Suppressor macrophage treated with lipopolysaccharide for 1 hour (primary cell): Measurements from ENCODE around the gene PLA2G5.
A peak's percentile ranks its signal among the peaks of the same experiment; 100 is the strongest.
"Not testable (repeated sequence)": the region's sequence is repeated elsewhere in the genome, so short reads cannot be mapped to it uniquely, and the experiment has no call there.

Experiments
- DNase-seq, 3 donors: peaks; one replicate each; pipeline ENCODE4 v3.0.0-alpha.2; 2020 to 2022

Gene PLA2G5

DNA sequence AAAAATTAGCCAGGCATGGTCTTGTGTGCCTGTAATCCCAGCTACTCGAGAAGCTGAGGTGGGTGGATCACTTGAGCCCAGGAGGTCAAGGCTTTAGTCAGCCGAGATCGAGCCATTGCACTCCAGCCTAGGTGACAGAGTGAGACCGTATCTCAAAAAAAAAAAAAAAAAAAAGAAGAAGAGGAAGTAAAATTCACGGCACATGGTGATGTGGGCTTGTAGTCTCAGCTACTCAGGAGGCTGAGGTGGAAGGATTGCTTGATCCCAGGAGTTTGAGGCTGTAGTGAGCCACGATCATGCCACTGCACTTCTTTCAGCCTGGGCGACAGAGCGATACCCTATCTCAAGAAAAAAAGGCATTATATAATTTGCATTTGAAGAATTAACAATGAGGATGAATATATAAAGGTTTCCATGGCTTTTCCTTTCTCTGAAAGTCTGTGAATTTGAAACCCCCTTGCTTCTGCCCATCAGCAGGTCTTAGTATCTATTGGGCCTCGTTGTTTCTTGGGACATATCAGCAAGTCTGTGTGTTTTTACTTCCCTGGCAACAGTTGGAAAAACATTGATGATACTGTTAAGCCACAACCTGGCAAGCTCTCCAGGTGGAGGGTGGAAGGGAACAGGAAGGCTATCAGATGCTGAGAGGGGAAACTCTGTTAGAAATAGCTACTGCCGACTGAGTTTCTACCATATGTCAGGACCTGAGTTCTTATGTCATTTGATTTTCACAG lies 53.9 kb downstream of the PLA2G5 start:
- peak in 2 of 3 donors; percentile 16 to 28 for DNase-seq

DNA sequence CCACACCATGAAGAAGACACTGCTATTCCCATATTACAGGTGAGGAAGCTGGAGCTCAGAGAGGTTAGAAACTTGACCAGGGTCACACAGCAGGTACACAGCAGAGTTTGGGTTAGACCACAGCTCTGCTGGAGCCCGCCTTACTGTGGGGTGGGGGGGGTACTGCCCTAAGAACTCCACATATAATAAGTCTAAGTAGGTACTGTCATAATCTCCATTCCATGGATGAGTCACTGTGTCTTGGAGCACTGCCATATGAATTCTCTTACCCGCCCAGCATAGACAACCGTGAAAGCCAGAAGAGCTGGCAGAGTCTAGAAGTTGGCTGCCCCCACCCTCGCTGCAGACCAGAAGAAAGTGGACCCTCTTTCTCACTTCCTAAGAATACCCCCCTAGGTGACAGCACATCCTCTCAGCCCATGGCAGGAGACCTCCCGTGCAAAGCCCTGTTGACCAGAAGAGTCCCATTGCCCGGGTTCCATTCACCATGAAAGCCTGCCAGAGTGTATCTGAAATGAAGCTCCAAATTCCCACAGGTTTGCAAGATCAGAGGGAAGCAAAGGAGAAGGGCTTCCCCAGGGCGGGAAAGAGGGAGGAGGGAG lies 54.6 kb downstream of the PLA2G5 start:
- peak; percentile 56 to 67 (median 58) for DNase-seq

DNA sequence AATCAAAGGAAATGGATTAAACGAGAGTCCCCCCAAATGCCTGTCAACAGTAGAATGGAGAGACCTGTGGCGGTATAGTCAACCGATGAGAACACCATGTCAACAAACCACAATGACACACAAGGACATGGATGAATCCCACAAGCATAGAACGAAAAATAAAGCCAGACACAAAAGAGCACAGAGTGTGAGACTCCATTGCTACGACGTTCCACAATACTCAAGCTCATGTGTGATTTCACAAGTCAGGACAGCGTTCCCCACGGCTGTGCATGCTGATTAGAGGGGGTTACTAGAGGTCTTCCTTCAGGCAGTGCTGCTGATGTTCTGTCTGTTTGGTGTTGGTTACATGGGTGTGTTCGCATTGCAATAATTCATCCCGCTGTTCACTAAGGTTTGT lies 55.1 kb downstream of the PLA2G5 start:
- no peak for DNase-seq

DNA sequence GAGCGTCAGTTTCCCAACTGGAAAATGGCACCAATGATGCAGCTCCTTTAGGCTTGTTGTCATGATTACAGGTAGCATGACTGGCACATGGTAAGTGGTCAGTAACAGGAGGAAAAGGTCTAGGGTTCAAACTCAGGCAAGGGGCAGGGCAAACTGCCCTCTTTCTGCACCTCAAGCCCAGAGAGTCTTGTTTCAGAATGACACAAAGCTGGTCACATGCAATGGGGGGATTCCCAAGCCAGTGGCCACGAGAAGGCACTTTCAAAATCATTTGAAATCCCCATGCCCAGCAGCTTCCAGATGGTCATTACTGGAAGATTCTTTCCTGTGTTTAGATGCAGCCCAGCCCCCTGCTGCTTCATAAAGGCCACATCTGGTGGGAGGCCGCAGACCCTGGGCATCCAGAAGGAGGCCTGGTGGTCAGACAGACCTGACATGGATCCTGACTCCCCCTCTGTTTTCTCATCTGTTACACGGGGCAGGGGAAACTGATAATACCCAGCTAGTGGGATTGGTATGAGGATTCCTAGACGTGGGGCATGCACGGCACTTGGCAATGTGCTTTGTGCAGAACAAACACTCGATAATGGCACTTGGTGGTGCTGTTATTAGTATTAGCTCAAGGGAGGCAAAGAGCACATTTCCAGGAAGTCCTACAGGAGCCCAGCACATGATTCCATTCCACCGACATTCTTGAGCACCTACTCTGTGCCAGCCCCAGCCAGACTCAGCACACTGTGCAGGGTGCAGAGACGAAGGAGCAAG lies 56.2 kb downstream of the PLA2G5 start:
- DNase-seq: peak; percentile 82 to 89 (median 87)

DNA sequence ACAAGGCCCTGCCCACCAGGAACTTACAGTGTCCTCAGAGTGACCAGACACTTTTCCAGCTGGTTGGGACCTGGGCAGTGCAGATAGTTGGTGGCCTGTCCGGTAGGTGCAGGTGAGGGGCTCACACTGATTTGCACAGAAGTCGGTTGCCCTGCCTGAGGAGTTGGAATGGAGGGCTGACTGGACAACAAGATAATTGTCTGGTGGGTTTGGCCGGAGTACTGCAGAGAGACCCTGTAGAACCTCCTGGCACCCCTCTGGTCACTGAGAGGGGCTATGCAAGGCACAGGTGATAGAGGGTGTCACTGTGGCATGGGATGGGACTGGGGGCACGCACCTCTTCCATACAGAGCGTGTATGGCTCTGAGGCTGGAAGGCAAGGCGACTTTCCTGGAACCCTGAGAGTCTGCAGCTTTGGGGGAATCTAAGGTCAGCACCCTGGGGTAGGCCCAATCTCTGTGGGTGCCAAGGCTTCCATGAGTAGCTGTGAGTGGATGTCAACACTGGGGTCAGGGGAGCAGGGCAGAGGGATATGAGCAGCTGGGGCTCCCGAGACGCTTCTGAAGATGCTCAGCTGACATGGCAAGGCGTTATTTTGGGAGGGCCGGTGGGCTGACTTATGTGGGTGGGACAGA lies 56.9 kb downstream of the PLA2G5 start:
- no peak for DNase-seq

DNA sequence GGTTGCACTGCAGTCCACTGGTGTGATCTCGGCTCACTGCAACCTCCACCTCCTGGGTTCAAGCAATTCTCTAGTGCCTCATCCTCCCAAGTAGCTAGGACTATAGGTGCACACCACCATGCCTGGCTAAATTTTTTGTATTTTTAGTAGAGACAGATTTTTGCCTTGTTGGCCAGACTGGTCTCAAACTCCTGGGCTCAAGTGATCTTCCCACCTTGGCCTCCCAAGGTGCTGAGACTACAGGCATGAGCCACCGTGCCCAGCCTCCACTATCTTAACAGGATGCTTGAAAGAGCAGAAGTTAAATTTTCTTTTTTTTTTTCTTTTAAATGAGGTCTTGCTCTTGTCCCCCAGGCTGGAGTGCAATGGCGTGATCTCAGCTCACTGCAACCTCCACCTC lies 60.5 kb downstream of the PLA2G5 start:
- not testable (repeated sequence) for DNase-seq

DNA sequence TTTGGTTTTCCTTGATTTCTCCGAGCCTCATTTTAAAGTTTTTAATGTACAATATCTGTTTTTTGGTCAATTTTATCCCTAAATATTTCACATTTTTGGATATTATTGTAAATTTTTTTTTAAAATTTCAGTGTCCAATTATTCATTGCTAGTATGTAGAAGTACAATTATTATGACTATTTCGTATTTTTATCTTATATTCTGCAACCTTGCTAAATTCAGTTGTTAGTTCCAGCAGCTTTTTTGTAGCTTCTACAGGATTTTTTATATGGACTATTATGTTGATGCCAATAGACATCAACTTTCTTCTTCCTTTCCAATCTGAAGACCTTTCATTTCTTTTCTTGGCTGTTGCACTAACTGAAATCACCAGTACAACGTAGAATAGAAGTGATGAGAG lies 65.0 kb downstream of the PLA2G5 start:
- DNase-seq: no peak

DNA sequence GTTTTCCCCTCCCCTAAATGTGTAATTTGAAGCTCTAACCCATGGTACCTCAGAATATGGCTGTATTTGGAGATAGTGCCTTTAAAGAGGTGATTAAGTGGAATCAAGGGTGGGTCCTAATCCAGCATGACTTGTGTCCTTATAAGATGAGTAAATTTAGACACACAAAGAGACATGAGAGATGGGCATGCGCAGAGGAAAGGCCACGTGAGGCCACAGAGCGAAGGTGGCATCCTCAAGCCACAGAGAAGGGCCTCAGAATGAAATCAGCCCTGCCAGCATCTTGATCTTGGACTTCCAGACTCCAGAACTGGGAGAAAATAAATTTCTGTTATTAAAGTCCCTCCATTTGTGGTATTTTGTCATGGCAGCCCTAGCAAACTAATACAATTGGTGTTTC lies 66.3 kb downstream of the PLA2G5 start:
- DNase-seq: no peak

DNA sequence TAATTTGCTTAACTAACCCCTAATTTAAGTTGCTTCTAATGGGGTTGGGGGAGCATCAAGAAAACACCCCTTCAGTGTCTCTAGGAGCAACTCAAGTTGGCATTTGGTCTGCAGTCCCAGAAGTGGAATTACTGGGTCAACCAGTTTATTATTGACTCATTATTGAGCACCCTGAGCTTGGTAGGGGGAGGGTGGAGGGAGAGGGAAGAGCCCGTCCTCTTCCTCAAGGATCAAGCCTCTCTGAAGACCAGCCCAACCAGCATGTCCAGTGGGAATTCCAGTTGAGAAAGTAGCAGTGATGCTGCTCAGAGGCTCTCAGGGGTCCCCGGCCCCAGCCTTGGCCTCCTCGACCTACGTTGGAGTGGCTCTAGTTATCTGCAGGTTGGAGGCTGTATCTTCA lies 67.1 kb downstream of the PLA2G5 start:
- DNase-seq: no peak

DNA sequence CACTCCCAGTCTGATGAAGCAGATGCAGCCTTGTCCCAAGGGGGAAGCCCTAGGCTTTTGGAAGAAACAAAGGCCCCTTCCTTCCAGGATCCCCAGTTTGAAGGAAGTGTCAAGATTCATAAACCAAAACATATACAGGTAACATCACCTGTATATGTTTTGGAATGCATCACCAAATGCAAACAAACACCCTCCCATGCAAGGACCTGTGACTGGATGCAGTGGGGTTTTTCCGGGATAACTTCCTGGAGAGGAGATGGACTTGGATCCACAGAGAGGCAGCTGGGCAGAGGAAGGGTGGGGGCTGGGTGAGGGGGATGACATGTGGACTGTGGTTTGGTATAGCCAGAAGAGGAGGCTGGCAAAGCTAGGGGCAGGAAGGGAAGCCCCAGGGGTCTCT lies 67.6 kb downstream of the PLA2G5 start:
- no peak for DNase-seq

DNA sequence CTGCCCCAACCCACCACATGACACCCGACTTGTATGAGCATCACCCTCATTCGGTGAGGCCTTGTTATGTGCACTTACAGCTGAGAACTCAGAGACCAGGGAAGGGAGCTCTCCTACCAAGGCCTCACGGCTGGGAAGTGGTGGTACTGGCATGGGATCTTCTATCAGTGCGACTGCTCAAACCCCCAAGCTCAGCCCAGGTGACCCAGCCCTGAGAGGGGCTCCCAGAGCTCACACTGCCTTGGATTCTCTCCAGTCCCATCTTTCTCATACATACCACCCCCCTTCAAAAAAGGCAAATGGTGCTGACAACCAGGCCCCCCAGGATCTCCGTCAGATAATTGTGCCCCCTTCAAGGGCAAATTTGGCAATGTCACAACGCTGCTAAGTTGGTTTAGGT lies 68.4 kb downstream of the PLA2G5 start:
- DNase-seq: no peak

DNA sequence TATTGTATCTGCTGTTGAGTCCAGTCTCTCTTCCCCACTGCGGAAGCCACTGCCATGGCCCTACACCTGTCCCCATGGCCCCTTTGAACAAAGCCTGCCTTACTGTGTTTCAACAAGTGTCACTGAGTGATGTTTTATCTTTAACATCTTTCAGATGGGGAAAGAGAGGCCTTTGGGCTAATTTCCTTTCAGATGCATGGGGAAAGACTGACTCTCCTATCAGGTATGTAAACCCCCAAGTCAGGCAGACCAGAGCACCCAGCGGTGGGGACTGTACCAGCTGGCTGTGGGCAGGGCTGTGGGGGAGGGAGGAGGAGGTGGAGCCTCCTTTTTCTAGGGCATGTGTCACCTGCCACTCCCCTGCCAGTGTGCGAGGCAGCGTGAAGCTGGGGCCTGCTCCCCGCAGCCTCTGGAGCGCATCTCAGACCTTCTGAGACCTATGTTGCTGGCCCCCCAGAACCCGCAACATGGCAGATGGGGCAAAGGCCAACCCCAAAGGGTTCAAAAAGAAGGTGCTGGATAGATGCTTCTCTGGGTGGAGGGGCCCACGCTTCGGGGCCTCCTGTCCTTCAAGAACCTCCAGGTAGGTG lies 69.1 kb downstream of the PLA2G5 start, which contains the start of gene PLA2G2F:
TSS of gene PLA2G2F (plus strand) at position 363 of the 590 bp plus-strand sequence. CDS start at position 468, 105 bp downstream.
- no peak for DNase-seq

DNA sequence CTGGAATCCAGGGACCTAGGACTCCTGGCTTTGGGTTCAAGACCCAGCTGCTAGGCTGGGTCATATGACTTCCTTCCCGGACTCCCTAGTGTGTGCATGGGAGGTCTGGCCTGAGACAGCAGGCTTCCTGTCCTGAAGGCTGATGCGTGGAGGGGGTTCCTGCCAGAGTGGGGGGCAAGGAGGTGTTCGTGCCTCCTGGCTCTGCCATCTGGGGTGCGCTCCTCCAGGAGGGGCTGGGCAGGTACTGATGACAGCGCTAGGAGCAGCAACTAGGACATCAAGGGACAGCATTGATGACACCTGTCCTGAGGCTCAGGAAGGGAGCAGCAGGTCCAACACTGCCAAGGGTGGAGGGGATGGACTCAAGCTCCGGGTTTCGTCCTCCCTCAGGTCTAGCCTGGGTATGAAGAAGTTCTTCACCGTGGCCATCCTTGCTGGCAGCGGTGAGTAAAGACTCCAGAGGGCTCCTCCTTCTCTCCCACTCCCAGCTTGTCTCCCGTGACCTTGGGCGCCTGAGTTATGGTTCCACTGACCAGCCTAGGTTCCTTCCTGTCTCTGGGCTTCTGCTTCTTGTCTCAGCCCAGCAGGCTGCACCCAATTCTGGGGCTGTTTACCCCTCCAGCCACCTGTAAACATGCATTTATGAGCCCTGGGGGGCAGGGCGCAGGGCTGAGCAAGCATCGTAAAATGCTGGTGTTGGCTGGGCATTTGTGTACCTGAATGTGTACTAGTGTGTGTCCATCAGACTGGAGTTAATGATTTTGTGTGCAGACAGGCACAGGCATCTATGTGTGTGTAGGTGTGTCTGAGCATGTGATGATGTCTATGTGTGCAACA lies 70.0 kb downstream of the PLA2G5 start:
- no peak for DNase-seq

DNA sequence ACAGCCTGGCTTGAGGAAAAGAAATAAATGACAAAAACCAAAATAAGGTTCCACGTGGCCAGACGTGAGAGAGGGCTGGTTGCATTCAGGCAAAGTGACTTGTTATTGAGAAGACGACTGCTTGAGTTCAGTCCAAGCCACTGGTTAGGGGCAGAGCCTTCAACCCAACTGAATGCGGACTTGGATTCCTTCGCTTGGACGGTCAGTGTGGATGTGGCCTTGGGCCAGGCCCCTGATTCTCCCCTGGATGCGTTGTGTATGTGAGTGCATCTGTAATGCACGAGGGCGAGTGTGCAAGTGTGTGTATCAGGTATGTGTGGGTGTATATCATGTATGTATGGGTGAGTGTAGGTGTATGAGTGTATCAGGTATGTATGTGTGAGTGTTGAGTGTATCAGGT lies 71.0 kb downstream of the PLA2G5 start:
- no peak for DNase-seq

DNA sequence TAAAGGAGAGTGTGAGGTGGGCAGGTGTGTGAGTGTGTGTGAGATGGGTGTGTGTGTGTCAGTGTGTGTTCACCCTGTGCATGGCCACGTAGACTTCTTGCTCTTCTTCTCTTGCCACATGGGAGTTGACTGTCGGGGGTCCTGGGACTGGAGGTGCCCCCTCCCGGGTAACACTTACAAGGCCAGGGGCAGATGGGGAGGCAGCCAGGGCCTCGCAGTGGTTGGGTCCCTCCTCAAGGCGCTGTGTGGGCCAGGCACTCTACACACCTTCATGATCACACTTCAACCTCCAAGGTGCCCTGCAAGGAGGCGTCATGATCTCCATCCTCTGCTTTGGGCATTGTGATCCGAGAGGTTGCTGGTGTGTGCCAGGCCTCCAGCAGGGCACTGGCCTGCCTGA lies 71.5 kb downstream of the PLA2G5 start:
- DNase-seq: no peak
